Aorta (tissue), 5 donors: ENCODE data around the gene SLC35G3. TPM values are rescaled to one million over a fixed set of nuclear protein-coding genes. Genes with fewer than 3 reads are reported as not detected.
"Not testable (repeated sequence)": the region's sequence is repeated elsewhere in the genome, so short reads cannot be mapped to it uniquely, and the experiment has no call there.

Source experiments
- ATAC-seq: fragments of 200-7000 bp; cut with Tn5 transposase; one replicate; pipeline ENCODE4 v1.9.1; 2022; ENCODE audit warnings: moderate library complexity; ENCODE audit not compliant: low FRiP score
- DNase-seq, 2 donors: peaks; one replicate each; pipeline ENCODE4 v3.0.0-alpha.2; 2020
- H3K27ac ChIP-seq, 2 donors: one replicate each; pipeline ENCODE4 v1.5.1; 2013; ENCODE audit warnings: low read length in 2 of 2, mild to moderate bottlenecking in 2 of 2, moderate library complexity in 2 of 2, control low read depth in 1 of 2, inconsistent platforms in 1 of 2, low read depth in 1 of 2
- H3K27me3 ChIP-seq, 2 donors: one replicate each; pipeline ENCODE4 v1.6.1; 2013; ENCODE audit warnings: control low read depth in 1 of 2, low read length in 1 of 2, mild to moderate bottlenecking in 1 of 2, moderate library complexity in 1 of 2; ENCODE audit not compliant: insufficient read depth in 2 of 2, control insufficient read depth in 1 of 2
- H3K36me3 ChIP-seq, 2 donors: one replicate each; pipeline ENCODE4 v1.6.1; 2013; ENCODE audit warnings: control low read depth in 1 of 2, low read length in 1 of 2, mild to moderate bottlenecking in 1 of 2; ENCODE audit not compliant: insufficient read depth in 2 of 2, control insufficient read depth in 1 of 2
- H3K4me1 ChIP-seq, 2 donors: one replicate each; pipeline ENCODE4 v1.6.1; 2013; ENCODE audit warnings: low read length in 2 of 2, control low read depth in 1 of 2, mild to moderate bottlenecking in 1 of 2, moderate library complexity in 1 of 2; ENCODE audit not compliant: insufficient read depth in 2 of 2, control insufficient read depth in 1 of 2
- H3K4me3 ChIP-seq, 2 donors: one replicate each; pipeline ENCODE4 v1.5.1; 2013; ENCODE audit warnings: low read length in 2 of 2, control low read depth in 1 of 2, mild to moderate bottlenecking in 1 of 2
- H3K9me3 ChIP-seq: one replicate; pipeline ENCODE4 v1.6.1; 2013; ENCODE audit warnings: mild to moderate bottlenecking, low read length; ENCODE audit not compliant: control insufficient read depth
- WGBS, 2 donors: extraction: QIAGEN DNeasy Blood & Tissue Kit; methylation state at CpG; one replicate each; pipeline ENCODE4 v1.1.7; 2013; 5-methylcytosine and 5-hydroxymethylcytosine counted together
- intact Hi-C, 2 donors: fragments of 100-400 bp; cut with DNase I; formaldehyde crosslinking; loops; one replicate each; pipeline versions ENCODE4 v1.14.2 to v1.15.0; 2022
- polyA plus RNA-seq, 2 donors: library from polyadenylated mRNA; stranded (reverse); fragments of 200-250 nt; gene quantifications; one replicate each; pipeline ENCODE4 v1.2.3, GENCODE V29; 2013
- total RNA-seq, 2 donors: library from RNA; stranded (reverse); fragmentation: NEBNext Ultra II Directional; extraction: Animal tissue kit (Norgen Biotek cat#: 25700); gene quantifications; one replicate each; pipeline ENCODE4 v1.2.1, GENCODE V29; 2021
- donor health status: healthy with polysubstance abuse.
- donor health status: Bipolar disorder and iron deficiency.
- donor health status: DM: no; HTN: no; CAD: no.
- donor health status: DM: no; HTN: no; CAD: no.
- donor health status: DM: yes; HTN: yes; CAD: no.

SLC35G3 gene
- total and polyA plus RNA-seq, 4 donors: not detected

DNA sequence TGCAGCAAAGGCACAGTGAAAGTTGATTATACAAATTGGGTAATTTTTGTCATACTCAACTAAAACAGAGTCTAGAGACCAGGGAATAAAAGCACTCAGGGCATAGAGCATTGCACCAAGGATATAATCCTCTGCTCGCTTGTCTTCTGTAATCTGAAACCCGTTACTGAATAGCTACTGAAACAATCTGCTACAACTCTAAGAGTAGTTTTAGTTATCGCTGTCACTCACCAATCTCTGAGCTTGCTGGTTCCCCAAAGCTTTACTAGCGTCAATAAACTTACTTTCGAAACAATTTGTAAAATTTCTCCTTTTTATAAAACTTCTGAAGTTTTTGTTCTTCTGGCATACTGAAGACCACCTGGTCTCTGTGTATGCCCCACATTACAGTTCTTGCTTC lies 22.9 kb upstream of the SLC35G3 start:
- WGBS, 2 donors: 58 to 59% methylated on average over 5 of the region's 5 CpGs
- intact Hi-C loops: no loop called here
- no peak for ATAC-seq
- no peaks in the 10 kb centered on the region for H3K36me3 ChIP-seq
- H3K27ac ChIP-seq: no peak overlapping the region
- H3K4me3 ChIP-seq: no peak overlapping the region
- H3K4me1 ChIP-seq: no peaks in the 10 kb centered on the region
- no peak for DNase-seq
- peaks cover 0 to 2% of the 10 kb centered on the region in 2 donors for H3K27me3 ChIP-seq
- peaks cover 2% of the 10 kb centered on the region for H3K9me3 ChIP-seq

DNA sequence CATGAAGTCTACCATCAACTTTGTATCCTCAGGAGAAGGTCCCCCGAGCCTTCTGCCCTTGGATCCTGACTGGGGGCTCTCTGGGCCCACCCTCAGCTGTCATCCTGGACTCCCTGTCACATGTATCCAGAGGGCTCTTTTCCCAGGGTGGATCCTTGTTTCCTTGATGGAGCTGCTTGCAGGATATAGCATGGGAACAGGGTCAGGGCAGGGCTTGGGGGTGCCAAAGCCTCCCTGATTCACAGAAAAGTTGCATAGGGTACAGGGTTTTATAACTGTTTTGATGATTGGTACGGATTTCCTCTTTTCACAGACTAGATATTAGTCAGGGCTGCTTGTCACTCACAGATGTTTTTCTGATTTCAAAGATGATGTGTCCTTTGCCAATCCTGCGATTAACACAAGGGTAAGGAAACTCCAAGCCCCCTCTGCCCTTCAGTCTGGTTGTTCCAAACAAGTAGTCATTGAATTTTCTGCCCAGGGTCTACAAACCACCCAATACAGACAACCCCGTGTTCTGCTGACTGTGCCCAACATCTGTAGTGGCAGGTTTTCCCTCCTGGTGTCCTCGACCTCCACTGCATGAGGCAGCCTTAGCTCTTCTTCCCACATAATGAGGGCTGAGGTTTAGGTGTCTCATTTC lies 20.6 kb upstream of the SLC35G3 start:
- Histone ChIP-seq H3K4me1 (no peaks in the 10 kb centered on the region), H3K4me3 (no peak overlapping the region), H3K9me3 (peaks cover 4% of the 10 kb centered on the region), H3K36me3 (no peaks in the 10 kb centered on the region), H3K27me3 (peaks cover 0 to 2% of the 10 kb centered on the region in 2 donors), H3K27ac (no peak overlapping the region)
- DNase-seq (no peak), ATAC-seq (no peak)
- intact Hi-C loops: no loop called here
- WGBS, 2 donors: 61 to 62% methylated on average over 5 of the region's 5 CpGs

DNA sequence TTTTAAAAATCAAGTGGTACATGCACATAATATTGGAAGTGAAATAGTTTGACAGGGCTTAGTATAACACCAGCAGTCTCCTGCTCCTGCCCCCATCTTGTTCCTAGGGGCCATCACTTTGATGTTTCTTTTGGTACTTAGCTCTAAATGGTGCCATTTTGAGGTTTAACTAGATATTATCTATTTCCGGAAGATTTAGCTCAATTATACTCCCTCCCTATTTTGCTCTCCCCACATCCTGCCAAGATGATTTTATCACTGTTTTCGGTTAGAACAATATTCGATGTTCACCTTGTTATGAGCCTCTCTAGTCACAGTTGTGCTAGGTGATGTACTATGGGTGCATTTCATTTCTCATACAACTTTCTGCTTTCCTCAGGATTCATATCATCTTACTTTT lies 20.0 kb upstream of the SLC35G3 start:
- Histone ChIP-seq H3K9me3 (peaks cover 4% of the 10 kb centered on the region), H3K4me1 (no peaks in the 10 kb centered on the region), H3K36me3 (no peaks in the 10 kb centered on the region), H3K4me3 (no peak overlapping the region), H3K27ac (no peak overlapping the region), H3K27me3 (peaks cover 0 to 2% of the 10 kb centered on the region in 2 donors)
- WGBS, 2 donors: 76 to 78% methylated on average over 3 of the region's 3 CpGs
- no peak for ATAC-seq
- DNase-seq: no peak
- intact Hi-C loops: no loop called here

DNA sequence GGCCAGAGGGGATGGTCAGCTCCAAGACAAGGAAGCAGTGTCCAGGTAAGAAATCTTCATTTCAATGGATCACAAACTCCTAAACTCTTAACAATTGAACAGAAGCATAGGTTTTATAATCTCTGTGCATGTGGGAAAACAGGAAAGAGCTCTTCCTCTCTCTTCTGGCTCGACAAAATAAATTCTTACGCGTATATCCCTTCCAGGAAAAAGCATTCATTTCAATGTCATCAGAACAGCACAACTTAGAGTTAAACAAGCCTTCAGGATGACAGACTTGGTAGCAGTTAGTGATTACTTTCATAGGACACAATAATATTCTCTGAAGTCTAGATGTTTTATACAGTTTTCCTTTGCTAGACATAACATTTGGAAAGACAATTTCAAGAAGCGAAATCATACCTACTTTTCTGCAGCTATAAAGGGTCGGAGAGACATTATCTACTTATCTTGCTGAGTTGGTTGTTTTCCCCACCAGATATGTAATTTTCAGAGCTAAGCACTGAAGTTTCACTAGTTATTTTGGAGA lies 19.3 kb upstream of the SLC35G3 start:
- DNase-seq (no peak), ATAC-seq (no peak)
- intact Hi-C loops: no loop called here
- peaks cover 4% of the 10 kb centered on the region for H3K9me3 ChIP-seq
- H3K4me1 ChIP-seq: no peaks in the 10 kb centered on the region
- H3K4me3 ChIP-seq: no peak overlapping the region
- H3K36me3 ChIP-seq: no peaks in the 10 kb centered on the region
- H3K27me3 ChIP-seq: peaks cover 0 to 2% of the 10 kb centered on the region in 2 donors
- WGBS, 2 donors: 73 to 78% methylated on average over 5 of the region's 5 CpGs
- no peak overlapping the region for H3K27ac ChIP-seq

DNA sequence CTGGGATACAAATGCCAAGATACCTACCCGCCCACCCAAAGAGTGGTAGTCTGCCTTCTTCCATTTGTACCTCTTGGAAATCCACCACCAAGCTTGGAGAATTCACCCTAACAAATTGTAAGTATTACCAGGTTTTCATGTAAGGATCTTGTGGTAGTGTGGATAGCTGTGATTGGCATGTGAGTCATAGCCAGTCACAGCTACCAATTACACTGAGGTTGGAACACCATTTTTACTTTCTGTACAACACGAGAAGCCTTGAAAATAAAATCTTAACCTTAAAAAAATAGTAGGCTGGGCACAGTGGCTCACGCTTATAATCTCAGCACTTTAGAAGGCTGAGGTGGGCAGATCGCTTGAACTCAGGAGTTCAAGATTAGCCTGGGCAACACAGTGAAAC lies 18.5 kb upstream of the SLC35G3 start:
- DNase-seq (no peak), ATAC-seq (no peak)
- peaks cover 4% of the 10 kb centered on the region for H3K9me3 ChIP-seq
- H3K4me3 ChIP-seq: no peak overlapping the region
- H3K4me1 ChIP-seq: no peaks in the 10 kb centered on the region
- no peaks in the 10 kb centered on the region for H3K36me3 ChIP-seq
- H3K27me3 ChIP-seq: peaks cover 0 to 2% of the 10 kb centered on the region in 2 donors
- intact Hi-C loops: no loop called here
- WGBS, 2 donors: 78 to 83% methylated on average over 4 of the region's 4 CpGs
- no peak overlapping the region for H3K27ac ChIP-seq

- no peaks in the 10 kb centered on the region for H3K36me3 ChIP-seq
- no peaks in the 10 kb centered on the region for H3K4me1 ChIP-seq
- intact Hi-C loops: no loop called here
- H3K27ac ChIP-seq: no peak overlapping the region
- H3K9me3 ChIP-seq: peaks cover 4% of the 10 kb centered on the region
- DNase-seq (no peak), ATAC-seq (no peak)
- WGBS, 2 donors: 86 to 90% methylated on average over 7 of the region's 7 CpGs
- no peak overlapping the region for H3K4me3 ChIP-seq
- peaks cover 0 to 2% of the 10 kb centered on the region in 2 donors for H3K27me3 ChIP-seq
Measured at GRCh38 chr17:35210741-35211140, 16.5 kb upstream of the SLC35G3 start.

GRCh38 chr17:35202582-35202981 lies 8.4 kb upstream of the SLC35G3 start:
- WGBS, 2 donors: 63 to 73% methylated on average over 1 to 2 of the region's 2 CpGs
- DNase-seq, ATAC-seq, H3K4me1 ChIP-seq, H3K36me3 ChIP-seq, H3K4me3 ChIP-seq, H3K27me3 ChIP-seq, intact Hi-C loops, H3K9me3 ChIP-seq, H3K27ac ChIP-seq: not testable (repeated sequence)

DNA sequence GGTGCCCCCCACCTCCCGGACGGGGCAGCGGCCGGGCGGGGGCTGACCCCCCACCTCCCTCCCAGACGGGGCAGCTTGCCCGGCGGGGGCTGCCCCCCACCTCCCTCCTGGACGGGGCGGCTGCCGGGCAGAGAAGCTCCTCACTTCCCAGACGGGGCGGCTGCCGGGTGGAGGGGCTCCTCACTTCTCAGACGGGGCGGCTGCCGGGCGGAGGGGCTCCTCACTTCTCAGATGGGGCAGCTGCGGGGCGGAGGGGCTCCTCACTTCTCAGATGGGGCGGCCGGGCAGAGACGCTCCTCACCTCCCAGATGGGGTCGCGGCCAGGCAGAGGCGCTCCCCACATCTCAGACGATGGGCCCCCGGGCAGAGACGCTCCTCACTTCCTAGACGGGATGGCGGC lies 869 bp upstream of the SLC35G3 start:
- H3K9me3 ChIP-seq, H3K27me3 ChIP-seq, H3K4me1 ChIP-seq, DNase-seq, H3K27ac ChIP-seq, ATAC-seq, H3K4me3 ChIP-seq, H3K36me3 ChIP-seq, intact Hi-C loops: not testable (repeated sequence)
- WGBS, 2 donors: 92% methylated on average over 22 to 31 of the region's 31 CpGs

DNA sequence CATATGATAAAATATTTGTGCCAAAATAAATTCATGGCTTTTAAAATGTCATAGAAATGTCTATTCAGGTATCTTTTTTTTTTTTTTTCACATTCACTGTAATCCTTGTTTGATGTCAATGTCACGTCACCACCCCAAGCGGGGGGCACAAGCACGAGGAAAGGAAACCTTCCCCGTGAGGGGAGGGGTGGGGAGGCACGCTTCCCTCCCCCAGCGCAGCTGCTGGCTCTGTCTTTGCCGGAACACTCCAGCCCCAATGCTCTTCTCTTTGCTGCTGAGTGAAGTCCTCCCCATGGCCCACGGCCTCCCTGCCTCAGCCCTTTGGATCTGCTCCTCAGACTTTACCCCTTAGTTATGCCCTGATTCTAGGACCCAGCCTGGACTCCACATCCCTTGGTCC lies 1.5 kb downstream of the SLC35G3 start:
- no peak for ATAC-seq
- intact Hi-C loops: no loop called here

More for the DNA sequence above, 1.5 kb downstream of the SLC35G3 start:
- Histone ChIP-seq H3K4me1 (no peaks in the 10 kb centered on the region), H3K27me3 (no peaks in the 10 kb centered on the region), H3K9me3 (peaks cover 1% of the 10 kb centered on the region), H3K36me3 (no peaks in the 10 kb centered on the region), H3K4me3 (no peak overlapping the region), H3K27ac (no peak overlapping the region)
- 73 to 79% methylated on average over 7 to 8 of the region's 8 CpGs for WGBS, 2 donors
- no peak for DNase-seq
